ENCODE measurements around the gene UBP1.

DNA sequence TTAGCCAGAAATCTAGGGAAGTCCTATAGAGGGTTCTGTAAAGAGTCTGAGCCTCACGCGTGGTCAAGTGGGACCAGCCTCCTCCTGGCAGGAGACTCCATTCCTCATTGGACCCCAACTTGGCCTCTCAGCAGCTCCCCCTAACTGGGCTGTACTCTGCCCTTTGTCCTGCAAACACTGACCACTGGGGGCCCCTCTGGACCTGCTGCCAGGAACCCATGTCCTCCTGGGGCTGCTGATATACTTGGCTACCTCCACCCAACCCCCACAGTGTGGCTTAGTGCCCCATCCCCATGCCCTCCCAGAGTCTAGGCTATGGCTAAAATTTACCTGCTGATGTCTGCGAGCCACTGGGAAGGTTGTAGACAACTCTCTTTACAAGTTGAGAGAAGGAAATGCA, 62.7 kb downstream of the UBP1 start:
- TF ChIP-seq POLR2A (IDR thresholded peaks at IDR 0.05), result no peak
- TF ChIP-seq, protein P1, sequence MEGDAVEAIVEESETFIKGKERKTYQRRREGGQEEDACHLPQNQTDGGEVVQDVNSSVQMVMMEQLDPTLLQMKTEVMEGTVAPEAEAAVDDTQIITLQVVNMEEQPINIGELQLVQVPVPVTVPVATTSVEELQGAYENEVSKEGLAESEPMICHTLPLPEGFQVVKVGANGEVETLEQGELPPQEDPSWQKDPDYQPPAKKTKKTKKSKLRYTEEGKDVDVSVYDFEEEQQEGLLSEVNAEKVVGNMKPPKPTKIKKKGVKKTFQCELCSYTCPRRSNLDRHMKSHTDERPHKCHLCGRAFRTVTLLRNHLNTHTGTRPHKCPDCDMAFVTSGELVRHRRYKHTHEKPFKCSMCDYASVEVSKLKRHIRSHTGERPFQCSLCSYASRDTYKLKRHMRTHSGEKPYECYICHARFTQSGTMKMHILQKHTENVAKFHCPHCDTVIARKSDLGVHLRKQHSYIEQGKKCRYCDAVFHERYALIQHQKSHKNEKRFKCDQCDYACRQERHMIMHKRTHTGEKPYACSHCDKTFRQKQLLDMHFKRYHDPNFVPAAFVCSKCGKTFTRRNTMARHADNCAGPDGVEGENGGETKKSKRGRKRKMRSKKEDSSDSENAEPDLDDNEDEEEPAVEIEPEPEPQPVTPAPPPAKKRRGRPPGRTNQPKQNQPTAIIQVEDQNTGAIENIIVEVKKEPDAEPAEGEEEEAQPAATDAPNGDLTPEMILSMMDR (IDR thresholded peaks at IDR 0.05), result no peak

Data from tibial nerve (tissue), 3 donors.